GM21786 (cell line): ENCODE data around the gene BBS9.

ENCODE experiments used
- ATAC-seq: cut with Tn5 transposase; IDR thresholded peaks from one replicate; pipeline ENCODE4 v1.9.1; 2021; ENCODE audit not compliant: unreplicated experiment

BBS9 gene

DNA sequence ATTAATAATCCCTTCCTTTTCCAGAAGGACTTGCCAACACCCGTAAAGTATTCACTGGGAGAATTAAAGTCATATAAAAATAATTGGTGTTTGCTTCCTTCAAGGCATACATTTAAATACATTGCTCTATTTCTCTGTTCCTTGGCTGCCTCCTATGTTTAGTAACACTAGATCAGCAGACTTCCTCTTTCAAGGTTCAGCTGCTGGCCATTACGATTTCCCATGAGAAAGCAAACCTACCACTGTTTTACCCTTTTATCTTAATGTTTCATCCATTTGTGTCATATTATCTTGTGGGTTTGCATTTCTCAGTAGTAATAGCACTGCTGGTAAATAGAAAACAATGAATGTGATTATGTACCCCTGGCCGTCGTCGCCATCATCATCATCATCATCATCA is 462.1 kb downstream of the BBS9 start:
- ATAC-seq: no peak

DNA sequence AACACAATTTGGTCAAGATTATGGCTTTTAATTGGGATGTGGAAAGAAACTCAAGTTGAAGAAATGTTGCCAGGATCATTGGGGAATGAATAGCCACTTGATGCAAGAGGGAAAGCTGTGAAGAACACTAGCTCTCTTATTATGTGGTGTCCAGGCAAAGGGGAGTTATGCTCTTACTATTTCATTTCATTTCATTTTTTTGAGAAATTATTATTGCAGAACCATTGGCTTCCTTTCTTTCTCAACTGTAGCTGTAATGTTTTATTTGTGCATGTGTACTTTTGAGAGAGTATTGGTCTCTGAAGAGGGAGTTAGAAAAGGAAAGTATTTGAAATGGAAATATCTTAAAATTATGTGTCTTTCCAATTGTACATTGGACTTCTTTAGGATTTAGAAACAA is 463.4 kb downstream of the BBS9 start:
- ATAC-seq: no peak

DNA sequence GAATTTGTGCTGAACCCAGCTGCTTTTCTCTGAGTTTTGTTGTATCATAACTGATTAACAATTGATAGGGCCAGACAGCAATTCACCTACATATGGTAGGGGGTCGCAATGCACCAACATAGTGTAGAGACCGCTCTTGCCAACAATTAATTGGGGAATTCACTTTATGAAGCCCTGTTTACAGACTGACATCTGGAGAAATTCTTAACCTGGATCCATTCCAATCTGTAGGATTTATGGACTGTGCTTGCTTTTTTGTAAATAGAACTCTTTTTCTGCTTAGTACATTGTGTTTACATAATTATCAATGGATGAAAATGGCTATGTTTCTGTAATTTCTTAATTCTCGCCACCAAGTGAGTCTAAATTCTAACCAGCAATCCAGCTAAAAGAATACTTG is 464.2 kb downstream of the BBS9 start:
- no peak for ATAC-seq

DNA sequence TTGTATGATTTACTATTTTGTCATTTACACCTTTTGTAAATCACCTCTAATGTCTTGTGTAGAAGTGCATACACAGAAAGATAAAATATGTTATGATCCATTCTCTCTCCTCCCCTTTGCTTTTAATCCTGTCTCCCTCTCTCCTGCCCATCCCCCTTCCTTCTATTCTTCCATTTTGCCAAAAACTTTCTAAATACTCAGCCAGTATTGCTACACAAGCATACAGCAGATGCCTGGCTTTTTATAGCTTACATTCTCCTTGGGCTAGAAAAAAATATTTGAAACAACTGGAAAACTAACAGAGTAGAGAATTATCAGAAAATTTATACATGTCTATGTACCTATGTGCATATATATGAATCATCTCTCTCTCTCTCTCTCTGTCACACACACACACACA is 467.3 kb downstream of the BBS9 start:
- ATAC-seq: no peak

DNA sequence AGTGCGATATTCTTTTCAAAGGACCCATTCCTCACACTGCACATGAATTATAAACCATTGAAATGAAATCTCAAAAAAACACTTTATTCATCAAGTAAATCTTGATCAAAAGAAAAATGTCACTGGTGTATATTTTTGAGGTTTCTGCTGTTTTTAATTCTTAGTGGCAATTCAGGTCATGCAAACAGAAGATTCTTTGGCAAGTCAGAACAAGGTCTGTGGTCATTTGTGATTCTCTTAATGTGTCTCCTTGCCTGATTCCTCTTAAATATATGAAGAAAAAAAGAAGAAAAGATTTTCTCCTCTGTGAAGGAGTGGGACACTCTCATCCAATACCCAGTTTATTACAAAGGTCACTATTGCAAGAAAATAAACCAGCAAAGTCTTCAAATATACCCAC is 467.8 kb downstream of the BBS9 start:
- ATAC-seq: no peak

DNA sequence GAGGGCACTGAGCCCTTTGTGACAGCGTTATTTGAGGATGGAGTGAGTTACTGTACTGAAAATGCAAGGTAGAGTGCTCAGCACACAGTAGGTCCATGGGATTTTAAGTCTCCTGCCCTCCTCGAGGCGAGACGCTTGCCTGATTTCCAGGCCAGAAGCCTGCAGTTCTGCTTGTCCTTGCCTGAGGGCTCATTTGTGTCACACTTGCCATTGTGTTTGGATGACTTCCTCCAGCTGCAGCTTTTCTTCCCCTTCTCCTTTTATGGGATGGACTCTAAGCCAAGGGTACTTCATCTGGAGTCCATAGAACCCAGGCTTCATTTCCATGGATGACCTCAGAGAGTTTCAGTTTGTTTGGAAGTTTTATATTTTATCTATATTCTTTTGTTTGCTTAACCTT is 471.7 kb downstream of the BBS9 start:
- ATAC-seq: no peak

DNA sequence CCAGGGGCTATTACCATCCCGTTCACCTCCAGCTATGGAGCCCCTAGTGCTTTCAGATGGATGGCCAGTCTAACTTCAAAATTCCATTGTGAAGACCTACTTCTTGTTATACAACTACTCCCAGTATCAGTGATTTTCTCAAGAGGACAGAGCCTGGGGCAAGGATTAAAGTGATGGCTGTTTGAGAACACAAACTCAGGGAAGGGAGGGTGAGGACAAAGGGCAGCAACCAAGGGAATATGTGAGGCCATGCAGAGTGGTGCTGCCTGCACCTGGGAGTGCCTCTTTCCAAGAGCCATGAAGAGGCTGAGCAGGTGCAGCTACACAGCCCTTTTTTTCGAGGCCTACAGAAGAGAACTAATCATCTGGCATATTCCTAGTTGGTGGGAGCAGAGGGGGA is 472.5 kb downstream of the BBS9 start:
- no peak for ATAC-seq

DNA sequence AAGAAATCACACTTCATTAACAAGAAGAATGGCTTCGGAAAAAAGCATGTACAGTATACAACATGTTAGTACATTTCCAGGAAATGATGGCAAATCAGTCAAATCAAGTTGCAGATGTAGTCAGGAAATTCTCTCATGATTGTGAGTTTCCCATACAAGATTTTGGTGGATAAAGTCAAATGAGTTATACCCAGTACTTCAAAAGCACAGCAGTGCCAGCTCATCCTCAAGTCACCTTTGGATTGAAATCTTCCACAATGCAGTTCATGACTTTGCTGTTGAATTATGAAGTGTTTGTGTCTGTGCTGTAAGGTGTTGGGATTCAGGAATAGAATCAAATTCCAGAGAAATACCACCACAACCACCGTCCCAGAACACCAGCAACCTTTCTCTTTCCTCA is 474.7 kb downstream of the BBS9 start:
- no peak for ATAC-seq

DNA sequence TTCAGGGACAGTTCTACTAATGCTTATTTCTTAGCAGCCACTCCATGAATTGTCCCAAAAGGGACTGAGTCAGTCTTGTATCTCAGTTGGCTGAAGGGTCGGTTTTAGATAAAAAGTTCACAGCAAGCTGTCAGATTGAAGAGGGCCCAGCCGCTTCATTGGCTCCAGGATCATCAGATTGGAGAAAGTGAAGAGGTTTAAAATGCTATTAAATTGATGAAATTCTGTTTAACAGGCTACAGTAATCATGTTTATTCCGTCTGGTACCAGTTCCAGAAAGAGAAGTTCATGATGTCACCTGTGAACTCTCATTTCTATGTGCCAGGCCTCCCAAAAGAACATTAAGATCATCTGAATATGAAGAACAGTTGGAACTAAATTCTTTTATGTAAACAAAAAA is 481.6 kb downstream of the BBS9 start:
- no peak for ATAC-seq

DNA sequence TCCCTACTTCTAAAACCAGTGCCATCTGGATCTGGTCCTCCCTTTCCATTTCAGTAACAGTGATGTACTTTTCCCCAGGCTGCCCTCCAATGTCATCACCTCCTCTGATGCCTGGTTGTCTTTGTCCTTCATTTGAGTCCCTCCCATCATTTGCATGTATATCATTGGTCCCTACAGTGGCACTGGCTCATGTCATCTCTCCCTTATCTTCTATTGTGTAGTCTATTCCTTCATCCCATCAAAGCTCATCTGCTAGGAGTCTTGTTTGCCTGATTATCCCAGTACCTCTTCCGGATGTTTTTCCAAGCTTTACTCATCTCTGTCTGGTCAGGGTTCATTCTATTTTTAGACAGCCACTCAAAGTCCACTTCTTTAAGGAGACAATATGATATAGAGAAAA is 483.1 kb downstream of the BBS9 start:
- ATAC-seq: no peak

DNA sequence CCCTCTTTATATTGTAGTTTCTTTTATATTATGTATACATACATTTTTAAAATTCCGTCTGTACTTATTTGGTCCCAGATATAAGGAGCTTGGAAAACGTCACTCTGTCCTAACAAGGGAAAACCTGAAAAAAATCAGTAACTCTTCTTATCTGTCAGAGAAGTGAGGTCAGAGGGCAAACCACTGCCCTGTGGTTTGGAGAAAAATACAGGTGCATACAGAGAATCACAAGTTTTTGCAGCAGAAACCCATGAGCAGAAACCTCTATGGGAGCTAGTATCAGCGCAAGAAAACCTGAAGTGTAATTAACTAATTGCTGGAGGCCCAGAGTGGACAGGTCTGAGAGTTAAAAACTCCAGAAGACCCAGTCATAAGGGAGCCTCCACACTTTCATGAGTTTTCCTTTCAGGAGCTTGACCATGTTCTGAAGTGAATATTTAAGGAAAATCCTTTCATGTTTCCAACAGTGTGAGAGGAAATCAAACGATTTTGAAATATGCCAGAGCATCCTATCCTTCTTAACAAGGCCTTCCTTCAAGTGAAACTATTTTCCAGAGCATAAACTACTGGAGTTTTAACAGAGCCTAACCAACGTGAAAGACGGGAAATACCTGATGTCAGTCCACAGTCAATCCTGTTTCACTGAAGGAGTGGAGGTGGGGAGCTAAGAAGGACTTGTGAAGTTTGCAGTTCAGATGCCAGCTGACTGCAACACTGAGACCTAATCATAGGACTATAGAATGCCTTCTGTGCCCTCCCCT is 485.2 kb downstream of the BBS9 start:
- ATAC-seq: no peak

DNA sequence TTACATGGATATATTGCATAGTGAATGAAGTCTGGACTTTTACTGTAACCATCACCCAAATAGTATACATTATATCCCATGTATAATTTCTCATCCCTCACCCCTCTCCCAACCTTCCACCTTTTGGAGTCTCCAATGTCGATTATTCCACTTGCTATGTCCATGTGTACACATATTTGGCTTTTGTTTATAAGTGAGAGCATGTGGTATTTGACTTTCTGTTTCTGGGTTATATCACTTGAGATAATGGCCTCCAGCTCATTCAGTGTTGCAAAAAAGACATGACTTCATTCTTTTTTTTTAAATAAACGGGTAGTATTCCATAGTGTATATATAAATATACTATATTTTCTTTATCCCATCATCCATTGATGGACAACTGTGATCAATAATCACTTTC is 487.4 kb downstream of the BBS9 start:
- no peak for ATAC-seq

DNA sequence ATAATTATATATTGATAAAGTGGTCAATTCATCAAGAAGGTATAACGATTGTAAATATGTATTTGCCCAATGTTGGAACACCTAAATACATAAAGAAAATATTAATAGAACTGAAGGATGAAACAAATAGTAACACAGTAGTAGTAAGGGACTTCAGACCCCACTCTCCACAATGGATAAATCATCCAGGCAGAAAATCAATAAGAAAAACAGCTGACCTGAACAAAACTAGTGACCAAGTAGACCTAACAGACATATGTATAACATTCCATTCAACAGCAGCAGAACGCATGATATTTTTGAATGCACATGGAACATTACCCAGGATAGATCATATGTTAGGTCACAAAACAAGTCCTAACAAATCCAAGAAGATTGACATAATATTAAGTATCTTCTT is 489.9 kb downstream of the BBS9 start:
- no peak for ATAC-seq

DNA sequence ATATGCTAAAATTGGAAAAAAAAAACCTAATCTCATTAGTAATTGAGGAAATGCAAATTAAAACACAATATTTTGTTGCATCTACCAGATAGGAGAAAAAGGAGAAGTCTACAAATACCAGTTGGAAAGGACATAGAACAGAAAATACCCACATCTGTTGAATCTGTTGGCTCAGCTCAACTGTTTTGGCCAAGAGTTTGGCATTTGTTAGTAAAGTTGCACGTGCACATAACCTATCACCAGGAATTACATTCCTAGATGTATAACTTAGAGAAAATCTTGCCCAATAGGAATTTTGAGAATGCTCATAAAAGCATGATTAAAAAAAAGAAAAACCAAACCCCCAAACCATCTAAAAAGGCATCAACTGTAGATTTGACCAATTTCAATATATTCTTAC is 493.9 kb downstream of the BBS9 start:
- ATAC-seq: no peak

DNA sequence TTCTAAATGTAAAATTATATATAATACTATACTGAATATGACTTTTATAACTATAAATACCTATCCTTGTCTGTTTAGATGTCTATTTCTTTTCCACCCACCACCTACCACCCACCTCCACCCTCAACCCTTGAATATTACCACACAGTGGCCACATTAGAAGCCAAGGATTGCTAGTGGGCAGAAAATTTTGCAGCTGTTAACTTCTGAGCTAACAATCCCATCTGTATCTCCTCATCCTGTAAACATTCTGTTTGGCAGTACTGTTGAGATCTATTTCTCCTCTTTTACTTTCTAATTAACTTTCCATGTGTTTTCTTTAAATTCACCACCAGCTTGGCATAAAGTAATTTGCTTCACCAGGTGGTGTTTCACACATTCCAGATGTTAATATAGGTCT is 494.9 kb downstream of the BBS9 start:
- no peak for ATAC-seq

DNA sequence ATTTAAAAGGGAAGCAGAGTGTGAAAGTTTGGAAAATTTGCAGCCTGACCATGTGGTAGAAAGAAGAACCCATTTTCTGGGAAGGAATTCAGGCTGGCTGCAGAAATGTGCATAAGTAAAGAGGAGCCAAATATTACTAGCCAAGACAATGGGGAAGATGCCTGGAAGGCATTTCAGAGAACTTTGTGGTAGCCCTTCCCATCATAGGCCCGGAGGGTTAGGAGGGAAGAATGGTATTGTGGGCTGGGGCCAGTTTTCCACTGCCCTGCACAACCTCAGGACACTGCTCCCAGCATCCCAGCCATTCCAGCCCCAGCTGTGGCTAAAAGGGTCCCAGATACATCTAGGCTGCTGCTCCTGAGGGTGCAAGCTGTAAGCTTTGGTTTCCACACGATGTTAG is 497.5 kb downstream of the BBS9 start:
- no peak for ATAC-seq

DNA sequence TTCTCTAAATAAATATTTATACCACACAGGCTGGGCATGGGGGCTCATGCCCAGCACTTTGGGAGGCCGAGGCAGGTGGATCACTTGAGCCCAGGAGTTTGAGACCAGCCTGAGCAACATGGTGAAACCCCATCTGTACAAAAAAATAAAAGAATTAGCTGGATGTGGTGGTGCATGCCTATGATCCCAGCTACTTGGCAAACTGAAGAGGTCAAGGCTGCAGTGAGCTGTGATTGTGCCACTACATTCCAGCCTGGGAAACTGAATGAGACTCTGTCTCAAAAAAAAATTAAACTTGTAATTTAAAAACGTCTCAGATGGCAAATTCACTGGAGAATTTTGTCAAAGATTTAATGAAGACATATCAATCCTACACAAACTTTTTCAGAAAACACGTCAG is 498.4 kb downstream of the BBS9 start:
- no peak for ATAC-seq

DNA sequence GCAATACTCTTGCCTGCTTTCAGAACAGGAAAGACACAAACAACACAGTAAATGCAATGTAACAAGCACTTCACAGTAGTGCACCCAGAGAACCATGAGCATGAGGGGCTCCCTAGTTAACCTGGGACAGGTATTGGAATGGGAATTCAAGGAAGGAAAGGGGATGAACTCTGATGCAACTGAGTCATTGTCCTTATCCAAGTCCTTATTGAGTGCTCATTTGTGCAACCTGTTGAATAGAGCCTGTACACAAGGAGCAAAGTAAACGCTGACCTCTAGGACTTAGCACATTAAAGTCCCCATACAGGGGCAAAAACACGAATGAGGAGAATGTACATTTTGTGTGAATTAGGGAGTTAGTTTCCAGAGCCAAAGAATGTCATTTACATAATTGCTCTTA is 499.5 kb downstream of the BBS9 start:
- no peak for ATAC-seq

DNA sequence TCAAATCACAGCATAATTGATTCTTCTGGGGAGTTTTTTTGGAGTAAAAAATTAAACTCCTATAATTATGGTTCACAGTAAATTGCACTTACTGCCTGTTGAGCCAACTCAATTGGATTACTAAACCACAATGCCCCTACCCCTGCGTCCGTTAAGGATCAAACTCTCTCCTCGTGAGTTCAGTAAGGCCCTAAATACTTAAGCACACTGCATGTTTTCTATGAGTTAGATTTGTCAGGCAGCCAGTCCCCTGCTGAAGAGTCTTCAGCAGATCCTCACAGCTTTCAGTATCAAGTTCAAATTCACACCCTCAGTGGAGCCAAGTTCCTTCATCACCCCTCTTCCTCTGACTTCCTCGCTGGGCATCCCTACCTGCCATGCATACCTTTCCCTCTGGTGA is 501.0 kb downstream of the BBS9 start:
- no peak for ATAC-seq

DNA sequence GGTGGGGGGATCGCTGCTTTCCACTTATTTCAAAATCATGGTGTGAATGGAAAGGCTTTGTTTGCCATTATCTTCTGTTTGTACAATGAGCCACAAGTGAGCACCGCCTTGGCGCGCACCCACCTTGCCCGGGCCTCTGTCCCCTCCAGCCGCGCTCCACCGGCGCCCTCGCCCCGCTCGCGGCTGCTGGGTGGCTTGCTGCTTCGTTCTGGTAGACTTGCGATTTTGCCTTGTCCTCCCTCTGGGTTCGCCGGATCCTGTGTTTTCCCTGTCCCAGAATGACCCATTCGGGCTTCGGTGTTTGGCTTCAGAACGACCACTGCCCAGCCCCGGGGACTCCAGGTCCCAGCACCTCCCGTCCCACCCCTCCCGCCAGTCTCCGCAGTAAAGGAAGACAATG is 503.0 kb downstream of the BBS9 start:
- ATAC-seq: no peak

DNA sequence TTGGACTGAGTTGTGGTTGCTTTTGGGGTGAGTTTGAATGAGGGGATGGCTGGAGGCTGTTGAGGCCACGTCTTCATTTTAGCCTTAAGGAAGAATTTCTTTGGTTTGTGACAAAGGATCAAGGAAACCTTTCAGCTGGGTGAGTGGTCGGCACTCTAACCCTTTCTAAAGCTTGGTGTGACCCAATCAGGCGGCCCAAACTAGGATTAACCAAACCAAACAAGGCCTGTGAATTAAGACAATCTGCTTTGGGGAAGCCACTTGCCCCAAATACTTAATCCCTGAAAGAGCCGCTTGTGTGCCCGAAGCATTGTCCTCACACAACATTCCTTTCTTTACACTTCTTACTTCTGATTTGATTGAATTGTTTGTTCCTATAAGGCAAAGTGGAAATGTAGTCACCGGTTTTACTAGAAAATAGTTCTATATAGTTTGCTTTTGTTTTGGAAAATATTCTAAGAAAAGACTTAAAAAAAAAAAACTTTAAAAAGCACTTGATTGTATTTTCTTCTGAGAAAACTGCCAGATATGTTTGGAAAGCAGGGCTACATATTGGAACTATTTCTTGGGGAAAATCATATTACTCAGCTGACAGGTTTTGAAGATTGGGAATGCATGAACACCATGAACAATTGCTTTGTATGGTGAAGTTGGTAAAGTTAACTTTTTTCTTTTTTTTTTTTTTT is 503.6 kb downstream of the BBS9 start:
- ATAC-seq: no peak

DNA sequence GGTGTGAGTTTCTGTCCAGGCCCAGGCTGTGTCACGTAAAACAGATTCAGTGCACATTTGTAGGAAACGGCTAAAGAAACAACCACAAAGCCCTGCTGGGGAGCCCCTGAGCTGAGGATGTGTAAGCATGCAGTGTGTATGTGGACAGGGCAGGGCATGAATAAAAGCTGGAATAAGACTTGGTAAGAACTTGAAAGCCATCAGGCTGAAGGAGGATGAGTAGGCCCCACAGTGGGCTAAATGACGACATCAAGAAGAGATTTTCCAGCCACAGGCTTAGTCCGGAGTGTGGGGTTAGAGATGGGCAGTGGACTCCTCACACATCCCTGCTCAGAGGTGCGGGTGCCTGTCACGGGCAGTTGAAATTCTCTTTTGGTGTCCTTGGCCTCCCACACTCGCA is 505.2 kb downstream of the BBS9 start:
- ATAC-seq: no peak

DNA sequence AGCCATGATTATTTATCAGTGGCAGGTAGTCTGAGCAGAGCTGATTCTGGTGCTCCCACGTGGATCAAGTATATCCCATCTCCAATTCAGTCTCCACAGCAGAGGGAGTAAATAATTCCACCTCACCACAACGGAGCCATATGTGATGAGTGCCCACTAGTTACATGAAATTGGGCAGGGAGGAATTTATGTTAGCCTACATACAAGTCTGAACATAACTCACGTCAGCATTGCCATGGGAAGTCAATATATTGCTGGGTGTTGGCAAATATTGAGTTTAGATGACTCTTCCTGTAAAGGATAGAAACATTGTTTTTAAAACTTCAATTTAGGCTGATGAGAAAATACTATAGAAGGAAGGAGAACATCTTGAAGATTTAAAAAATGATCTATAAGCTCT is 507.0 kb downstream of the BBS9 start:
- ATAC-seq: no peak
